Gastrocnemius medialis (tissue), 4 donors: ENCODE measurements around the gene RREB1.

Experiments
- POLR2A ChIP-seq, 2 donors: fragments of 450-650 bp; IDR thresholded peaks; one replicate each; pipeline ENCODE4 v1.6.1; 2017; ENCODE audit warnings: antibody characterized with exemption in 2 of 2, mild to moderate bottlenecking in 2 of 2, moderate library complexity in 2 of 2
- TF ChIP-seq, protein P1 (sequence below), 5 experiments: fragments of 450-650 bp in 3 of 5; fragments of 200-600 bp in 2 of 5; sonication (generic) in 2 of 5; IDR thresholded peaks in 4 of 5; conservative IDR thresholded peaks in 1 of 5; 1 replicate in 4 of 5; 2 replicates in 1 of 5; pipeline ENCODE4 v1.5.1; 2016 to 2019; ENCODE audit warnings: antibody characterized with exemption in 5 of 5, mild to moderate bottlenecking in 3 of 5, moderate library complexity in 3 of 5

DNA sequence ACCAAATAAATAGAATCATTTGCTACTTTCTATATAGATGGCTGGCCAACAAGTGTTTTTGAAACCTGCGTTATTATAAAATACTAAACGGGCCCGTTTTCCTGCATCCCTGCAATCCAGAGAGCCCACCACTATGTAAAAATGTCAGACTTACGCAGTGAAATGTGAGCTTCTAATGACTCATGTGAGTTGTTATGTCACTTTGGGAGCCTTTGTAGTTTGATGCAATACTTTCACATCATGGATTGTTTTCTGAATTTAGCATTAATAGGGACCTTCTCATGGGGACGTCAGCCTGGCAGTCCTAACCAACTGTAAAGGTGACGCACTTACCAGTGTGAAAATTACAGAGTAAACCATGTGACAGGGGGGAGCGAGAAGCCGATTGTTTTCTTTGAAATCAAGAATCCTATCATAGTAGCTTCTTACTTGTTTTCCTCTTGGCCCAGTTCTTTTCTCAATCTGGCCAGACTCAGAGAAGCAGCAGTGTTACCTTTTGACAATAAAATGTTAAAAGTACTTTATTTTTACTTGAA, 130.0 kb downstream of the RREB1 start:
- TF ChIP-seq POLR2A (IDR thresholded peaks at IDR 0.05), result no peak
- TF ChIP-seq, protein P1, sequence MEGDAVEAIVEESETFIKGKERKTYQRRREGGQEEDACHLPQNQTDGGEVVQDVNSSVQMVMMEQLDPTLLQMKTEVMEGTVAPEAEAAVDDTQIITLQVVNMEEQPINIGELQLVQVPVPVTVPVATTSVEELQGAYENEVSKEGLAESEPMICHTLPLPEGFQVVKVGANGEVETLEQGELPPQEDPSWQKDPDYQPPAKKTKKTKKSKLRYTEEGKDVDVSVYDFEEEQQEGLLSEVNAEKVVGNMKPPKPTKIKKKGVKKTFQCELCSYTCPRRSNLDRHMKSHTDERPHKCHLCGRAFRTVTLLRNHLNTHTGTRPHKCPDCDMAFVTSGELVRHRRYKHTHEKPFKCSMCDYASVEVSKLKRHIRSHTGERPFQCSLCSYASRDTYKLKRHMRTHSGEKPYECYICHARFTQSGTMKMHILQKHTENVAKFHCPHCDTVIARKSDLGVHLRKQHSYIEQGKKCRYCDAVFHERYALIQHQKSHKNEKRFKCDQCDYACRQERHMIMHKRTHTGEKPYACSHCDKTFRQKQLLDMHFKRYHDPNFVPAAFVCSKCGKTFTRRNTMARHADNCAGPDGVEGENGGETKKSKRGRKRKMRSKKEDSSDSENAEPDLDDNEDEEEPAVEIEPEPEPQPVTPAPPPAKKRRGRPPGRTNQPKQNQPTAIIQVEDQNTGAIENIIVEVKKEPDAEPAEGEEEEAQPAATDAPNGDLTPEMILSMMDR (IDR thresholded peaks at IDR 0.05 in 4 of 5, conservative IDR thresholded peaks at IDR 0.05 in 1 of 5), result no peak
